OCI-M2 (cell line): ENCODE data around the gene SLC39A2.
"Not testable (repeated sequence)": the region's sequence is repeated elsewhere in the genome, so short reads cannot be mapped to it uniquely, and the experiment has no call there.

Experiments
- DNase-seq: peaks from one replicate; lab custom pipeline; 2025; ENCODE audit not compliant: unreplicated experiment; lab: John Stamatoyannopoulos, UW

SLC39A2 gene

GRCh38 chr14:21024585-21025370 is 25.7 kb downstream of the SLC39A2 start, which contains the start of gene NDRG2:
TSS of gene NDRG2 (minus strand) at chr14:21025061. CDS start at chr14:21023315, 1,746 bp downstream.
- DNase-seq: peak; percentile 22

- no peak for DNase-seq
Observed at GRCh38 chr14:21025371-21026273, 26.5 kb downstream of the SLC39A2 start.

GRCh38 chr14:21026274-21026987 is 27.3 kb downstream of the SLC39A2 start:
- no peak for DNase-seq

GRCh38 chr14:21026988-21027315 is 27.9 kb downstream of the SLC39A2 start:
- no peak for DNase-seq

GRCh38 chr14:21029917-21030316 is 30.8 kb downstream of the SLC39A2 start, which contains the start of gene TPPP2:
TSS of gene TPPP2 (plus strand) at chr14:21030217. CDS start at chr14:21030582, 365 bp downstream.
- no peak for DNase-seq

- DNase-seq: no peak
Observed at GRCh38 chr14:21030531-21030930, 31.4 kb downstream of the SLC39A2 start.

GRCh38 chr14:21032326-21033132 is 33.4 kb downstream of the SLC39A2 start:
- no peak for DNase-seq

GRCh38 chr14:21033133-21033698 is 34.1 kb downstream of the SLC39A2 start:
- no peak for DNase-seq

- DNase-seq: no peak
Observed at GRCh38 chr14:21034707-21035106, 35.6 kb downstream of the SLC39A2 start, which contains the start of gene RNASE13. TSS of gene RNASE13 (minus strand) at chr14:21034807. CDS start at chr14:21034288, 519 bp downstream.

- DNase-seq: no peak
Observed at GRCh38 chr14:21036751-21037150, 37.7 kb downstream of the SLC39A2 start.

- no peak for DNase-seq
Observed at GRCh38 chr14:21037156-21037555, 38.1 kb downstream of the SLC39A2 start.

GRCh38 chr14:21038441-21039422 is 39.6 kb downstream of the SLC39A2 start:
- DNase-seq: no peak

- DNase-seq: peak; percentile 31
Observed at GRCh38 chr14:21039585-21040369, 40.7 kb downstream of the SLC39A2 start.

- no peak for DNase-seq
Observed at GRCh38 chr14:21040370-21040925, 41.4 kb downstream of the SLC39A2 start.

GRCh38 chr14:21040941-21041340 is 41.8 kb downstream of the SLC39A2 start:
- not testable (repeated sequence) for DNase-seq

GRCh38 chr14:21041676-21042433 is 42.8 kb downstream of the SLC39A2 start, which contains the start of gene RNASE7:
TSS of gene RNASE7 (plus strand) at chr14:21042362. CDS start at chr14:21042993, 631 bp downstream.
- DNase-seq: no peak

- DNase-seq: no peak
Observed at GRCh38 chr14:21042918-21043317, 43.8 kb downstream of the SLC39A2 start.
